Activated T-helper 2 cell treated with anti-CD3 and anti-CD28 coated beads, Interferon-gamma antibody, Interleukin-2, Interleukin-4, amounts not matched to agents 10 μg/mL and 5 μg/mL and 100 μg/mL, durations not matched to agents 14 hours and 24 hours and 36 hours (primary cell): ENCODE data around the gene DOK7. TPM values are rescaled to one million over a fixed set of nuclear protein-coding genes. Genes with fewer than 3 reads are reported as not detected.

ENCODE experiments used
- DNase-seq: peaks from one replicate; pipeline ENCODE4 v3.0.0; 2021; ENCODE audit warnings: low spot score
- H3K27ac Mint-ChIP-seq: one replicate; pipeline ENCODE4 v1.8.0; 2021; ENCODE audit warnings: mixed read lengths
- H3K27me3 Mint-ChIP-seq: one replicate; pipeline ENCODE4 v1.8.0; 2021; ENCODE audit warnings: low read depth, mixed read lengths
- H3K36me3 Mint-ChIP-seq: one replicate; pipeline ENCODE4 v1.8.0; 2021; ENCODE audit warnings: low read depth, mixed read lengths
- H3K4me1 Mint-ChIP-seq: one replicate; pipeline ENCODE4 v1.8.0; 2021; ENCODE audit warnings: low read depth, mixed read lengths
- H3K4me3 Mint-ChIP-seq: one replicate; pipeline ENCODE4 v1.8.0; 2021; ENCODE audit warnings: low read depth, mild to moderate bottlenecking, moderate library complexity, mixed read lengths
- H3K9me3 Mint-ChIP-seq: one replicate; pipeline ENCODE4 v1.8.0; 2021; ENCODE audit warnings: mixed read lengths
- intact Hi-C: fragments of 100-400 bp; cut with micrococcal nuclease; formaldehyde crosslinking; loops from one replicate; pipeline ENCODE4 v1.15.1; 2023
- total RNA-seq: library from RNA; stranded (reverse); gene quantifications from 2 replicates; pipeline ENCODE4 v1.2.3, GENCODE V29; 2022

DOK7 gene
- total RNA-seq, 1 donor from 2014 or later = not detected

GRCh38 chr4:3472411-3473141 lies 9.5 kb downstream of the DOK7 start:
- H3K9me3 Mint-ChIP-seq = no peaks in the 10 kb centered on the region
- H3K36me3 Mint-ChIP-seq = no peaks in the 10 kb centered on the region
- intact Hi-C loops = no loop called here

DNA sequence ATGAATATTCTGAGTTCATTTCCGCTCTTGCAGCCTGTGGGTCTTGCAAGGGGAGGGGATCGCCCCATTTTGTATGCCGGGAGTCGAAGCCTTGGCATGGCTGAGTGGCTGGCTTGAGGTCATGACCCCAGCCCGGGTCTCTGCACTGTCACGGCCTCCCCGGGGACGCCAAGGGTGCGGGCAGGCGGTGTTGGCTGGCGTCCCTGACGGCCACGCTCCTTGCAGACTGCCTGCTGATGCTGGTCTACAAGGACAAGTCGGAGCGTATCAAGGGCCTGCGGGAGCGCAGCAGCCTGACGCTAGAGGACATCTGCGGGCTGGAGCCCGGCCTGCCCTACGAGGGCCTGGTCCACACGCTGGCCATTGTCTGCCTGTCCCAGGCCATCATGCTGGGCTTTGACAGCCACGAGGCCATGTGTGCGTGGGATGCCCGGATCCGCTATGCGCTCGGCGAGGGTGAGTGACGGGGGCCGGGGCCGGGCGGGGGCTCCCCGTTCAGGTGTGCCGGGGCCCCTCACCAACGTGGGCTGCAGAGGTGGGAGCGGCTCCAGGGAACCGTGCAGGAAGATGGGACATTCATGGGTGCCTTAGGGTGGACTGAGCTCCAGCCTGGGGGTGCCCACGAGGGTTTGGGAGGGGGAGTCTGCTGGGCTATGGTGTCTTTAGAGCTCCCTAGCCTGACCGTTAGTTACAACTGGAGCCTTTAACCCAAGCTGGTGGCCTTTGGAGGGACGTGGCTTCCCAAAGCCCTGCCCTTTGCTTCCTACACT lies 10.3 kb downstream of the DOK7 start:
- H3K4me3 Mint-ChIP-seq = no peak overlapping the region

More at GRCh38 chr4:3472411-3473141, 9.5 kb downstream of the DOK7 start:
- Mint-ChIP-seq H3K27ac (no peak overlapping the region), H3K4me3 (no peak overlapping the region), H3K27me3 (no peaks in the 10 kb centered on the region), H3K4me1 (no peaks in the 10 kb centered on the region)
- no peak for DNase-seq

GRCh38 chr4:3473996-3474765 lies 11.1 kb downstream of the DOK7 start:
- no peak overlapping the region for H3K27ac Mint-ChIP-seq

More for the DNA sequence above, 10.3 kb downstream of the DOK7 start:
- DNase-seq = no peak
- intact Hi-C loops = no loop called here
- no peak overlapping the region for H3K27ac Mint-ChIP-seq
- H3K4me1 Mint-ChIP-seq = no peaks in the 10 kb centered on the region
- no peaks in the 10 kb centered on the region for H3K9me3 Mint-ChIP-seq
- H3K27me3 Mint-ChIP-seq = no peaks in the 10 kb centered on the region
- H3K36me3 Mint-ChIP-seq = no peaks in the 10 kb centered on the region

GRCh38 chr4:3475041-3475712 lies 12.1 kb downstream of the DOK7 start:
- Mint-ChIP-seq H3K4me3 (no peak overlapping the region), H3K9me3 (no peaks in the 10 kb centered on the region), H3K27me3 (no peaks in the 10 kb centered on the region), H3K36me3 (no peaks in the 10 kb centered on the region), H3K4me1 (no peaks in the 10 kb centered on the region), H3K27ac (no peak overlapping the region)
- no peak for DNase-seq
- intact Hi-C loops = no loop called here

More at GRCh38 chr4:3473996-3474765, 11.1 kb downstream of the DOK7 start:
- intact Hi-C loops = no loop called here
- no peaks in the 10 kb centered on the region for H3K36me3 Mint-ChIP-seq
- H3K9me3 Mint-ChIP-seq = no peaks in the 10 kb centered on the region
- no peaks in the 10 kb centered on the region for H3K4me1 Mint-ChIP-seq
- no peaks in the 10 kb centered on the region for H3K27me3 Mint-ChIP-seq
- no peak overlapping the region for H3K4me3 Mint-ChIP-seq
- no peak for DNase-seq

DNA sequence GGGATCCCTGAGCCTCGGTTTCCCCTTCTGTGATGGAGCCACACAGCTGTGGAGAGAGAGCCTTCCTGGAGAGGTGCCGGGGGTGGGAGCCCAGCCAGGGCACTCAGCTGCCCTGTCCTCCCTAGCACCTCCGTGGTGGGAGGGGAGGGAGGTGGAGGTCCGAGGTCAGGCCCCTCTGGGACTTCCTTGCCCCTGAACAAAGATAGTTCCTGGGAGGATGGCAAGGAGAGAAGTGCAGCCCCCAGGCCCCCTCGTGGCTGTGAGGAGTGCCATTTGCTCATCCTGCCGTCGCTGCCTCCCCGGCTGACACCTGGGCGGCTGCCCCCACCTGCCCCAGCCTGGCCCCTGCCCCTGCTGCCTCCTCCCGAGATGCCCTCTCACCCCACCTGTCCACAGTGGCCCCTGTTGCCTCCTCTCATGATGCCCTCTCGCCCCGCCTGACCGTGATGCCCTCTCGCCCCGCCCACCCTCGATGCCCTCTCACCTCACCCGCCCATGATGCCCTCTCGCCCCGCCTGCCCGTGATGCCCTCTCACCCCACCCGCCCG lies 12.7 kb downstream of the DOK7 start:
- no peak overlapping the region for H3K27ac Mint-ChIP-seq
- intact Hi-C loops = no loop called here
- no peaks in the 10 kb centered on the region for H3K9me3 Mint-ChIP-seq
- H3K27me3 Mint-ChIP-seq = peaks cover 2% of the 10 kb centered on the region
- no peaks in the 10 kb centered on the region for H3K4me1 Mint-ChIP-seq
- H3K4me3 Mint-ChIP-seq = no peak overlapping the region
- no peaks in the 10 kb centered on the region for H3K36me3 Mint-ChIP-seq
- no peak for DNase-seq

- DNase-seq = no peak
- H3K36me3 Mint-ChIP-seq = no peaks in the 10 kb centered on the region
- H3K4me3 Mint-ChIP-seq = no peak overlapping the region
- no peaks in the 10 kb centered on the region for H3K4me1 Mint-ChIP-seq
- H3K27me3 Mint-ChIP-seq = peaks cover 7% of the 10 kb centered on the region
- intact Hi-C loops = no loop called here
- no peaks in the 10 kb centered on the region for H3K9me3 Mint-ChIP-seq
- no peak overlapping the region for H3K27ac Mint-ChIP-seq
Measured at GRCh38 chr4:3476341-3476747, 13.2 kb downstream of the DOK7 start.

DNA sequence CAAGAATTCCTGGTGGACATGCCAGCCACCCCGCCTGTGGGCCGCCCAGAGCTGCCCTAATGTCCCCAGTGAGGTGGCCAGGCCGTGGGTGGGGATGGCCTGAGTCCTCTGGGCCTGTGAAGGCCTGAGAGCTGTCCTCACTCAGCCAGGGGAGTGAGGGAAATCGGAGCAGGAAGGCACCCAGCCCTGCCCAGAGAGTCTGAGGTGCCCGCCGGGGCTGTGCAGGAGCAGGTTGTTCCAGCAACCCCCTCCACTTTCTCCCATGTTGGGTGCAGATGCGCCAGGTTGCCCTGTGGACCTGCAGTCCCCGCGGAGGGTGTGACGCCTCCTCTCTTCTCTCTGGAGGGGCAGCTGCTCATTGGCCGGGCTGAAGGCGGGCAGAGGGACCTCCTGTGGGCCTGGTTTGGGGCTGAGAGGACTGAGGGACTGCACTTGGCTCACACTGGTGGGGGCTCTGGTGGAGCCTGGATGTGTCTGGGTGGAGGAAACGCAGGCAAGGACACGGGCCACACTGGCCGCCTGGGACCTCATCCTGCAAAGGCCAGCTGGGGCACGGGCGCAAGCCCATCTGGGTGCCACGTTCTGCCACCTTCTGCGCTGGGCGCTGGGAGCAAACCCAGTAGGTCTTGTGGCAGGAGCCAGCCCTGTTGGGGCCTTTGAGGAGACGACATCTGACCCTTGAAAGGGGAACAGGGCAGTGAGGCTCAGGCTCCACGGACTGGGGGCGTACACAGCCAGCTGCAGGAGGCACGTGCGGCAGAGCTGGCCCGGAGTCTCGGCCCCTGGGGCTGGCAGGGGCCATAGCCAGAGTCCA lies 14.0 kb downstream of the DOK7 start:
- peaks cover 13% of the 10 kb centered on the region for H3K27me3 Mint-ChIP-seq
- intact Hi-C loops = no loop called here
- no peak overlapping the region for H3K4me3 Mint-ChIP-seq
- no peaks in the 10 kb centered on the region for H3K4me1 Mint-ChIP-seq
- no peaks in the 10 kb centered on the region for H3K9me3 Mint-ChIP-seq
- H3K27ac Mint-ChIP-seq = no peak overlapping the region
- no peaks in the 10 kb centered on the region for H3K36me3 Mint-ChIP-seq
- DNase-seq = no peak

GRCh38 chr4:3477750-3478430 lies 14.8 kb downstream of the DOK7 start:
- Mint-ChIP-seq H3K27me3 (peaks cover 13% of the 10 kb centered on the region), H3K4me1 (no peaks in the 10 kb centered on the region), H3K4me3 (no peak overlapping the region), H3K27ac (no peak overlapping the region), H3K9me3 (no peaks in the 10 kb centered on the region), H3K36me3 (no peaks in the 10 kb centered on the region)
- no peak for DNase-seq
- intact Hi-C loops = no loop called here

DNA sequence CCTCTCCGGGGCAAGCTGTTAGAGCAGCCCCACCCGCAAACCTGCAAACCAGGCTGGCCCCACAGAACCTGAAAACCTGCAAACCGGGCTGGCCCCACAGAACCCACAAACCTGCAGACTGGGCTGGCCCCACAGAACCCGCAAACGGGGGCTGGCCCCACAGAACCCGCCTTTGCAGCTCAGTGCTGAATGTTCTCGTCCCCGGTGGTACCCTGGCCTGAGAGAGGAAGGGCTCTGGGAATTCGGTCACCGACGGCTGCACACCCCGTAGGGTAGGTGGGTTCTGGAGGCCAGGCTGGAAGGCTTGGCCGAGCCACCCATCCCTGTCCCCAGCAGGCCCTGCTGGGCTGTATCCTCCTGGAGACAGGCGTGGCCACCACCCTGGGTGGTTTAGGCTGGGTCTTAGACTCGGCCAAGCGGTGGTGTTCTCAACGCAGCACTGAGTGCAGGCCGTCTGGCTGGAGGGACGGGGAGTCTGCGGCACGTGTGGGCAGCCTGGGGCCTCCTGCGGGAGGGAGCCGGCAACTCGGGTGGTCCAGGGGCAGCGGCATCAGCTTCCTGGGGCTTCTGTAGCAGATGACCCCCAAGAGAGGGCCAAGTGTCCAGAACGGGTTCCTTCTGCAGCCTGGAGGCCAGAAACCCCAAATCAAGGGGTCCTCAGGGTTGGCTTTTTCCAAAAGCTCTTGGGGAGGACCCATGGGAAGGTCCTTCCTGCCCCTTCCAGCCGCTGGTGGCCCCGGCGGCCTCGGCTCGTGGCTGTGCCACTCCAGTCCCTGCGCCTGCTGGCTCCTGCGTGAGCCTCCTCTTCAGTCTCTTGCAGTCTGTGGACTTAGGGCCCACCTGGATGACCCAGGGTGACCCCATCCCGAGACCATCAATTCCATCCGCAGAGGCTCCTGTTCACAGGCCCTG lies 15.6 kb downstream of the DOK7 start:
- Mint-ChIP-seq H3K4me3 (no peak overlapping the region), H3K4me1 (no peaks in the 10 kb centered on the region), H3K9me3 (no peaks in the 10 kb centered on the region), H3K27me3 (peaks cover 13% of the 10 kb centered on the region), H3K36me3 (no peaks in the 10 kb centered on the region), H3K27ac (no peak overlapping the region)
- intact Hi-C loops = no loop called here
- DNase-seq = no peak

DNA sequence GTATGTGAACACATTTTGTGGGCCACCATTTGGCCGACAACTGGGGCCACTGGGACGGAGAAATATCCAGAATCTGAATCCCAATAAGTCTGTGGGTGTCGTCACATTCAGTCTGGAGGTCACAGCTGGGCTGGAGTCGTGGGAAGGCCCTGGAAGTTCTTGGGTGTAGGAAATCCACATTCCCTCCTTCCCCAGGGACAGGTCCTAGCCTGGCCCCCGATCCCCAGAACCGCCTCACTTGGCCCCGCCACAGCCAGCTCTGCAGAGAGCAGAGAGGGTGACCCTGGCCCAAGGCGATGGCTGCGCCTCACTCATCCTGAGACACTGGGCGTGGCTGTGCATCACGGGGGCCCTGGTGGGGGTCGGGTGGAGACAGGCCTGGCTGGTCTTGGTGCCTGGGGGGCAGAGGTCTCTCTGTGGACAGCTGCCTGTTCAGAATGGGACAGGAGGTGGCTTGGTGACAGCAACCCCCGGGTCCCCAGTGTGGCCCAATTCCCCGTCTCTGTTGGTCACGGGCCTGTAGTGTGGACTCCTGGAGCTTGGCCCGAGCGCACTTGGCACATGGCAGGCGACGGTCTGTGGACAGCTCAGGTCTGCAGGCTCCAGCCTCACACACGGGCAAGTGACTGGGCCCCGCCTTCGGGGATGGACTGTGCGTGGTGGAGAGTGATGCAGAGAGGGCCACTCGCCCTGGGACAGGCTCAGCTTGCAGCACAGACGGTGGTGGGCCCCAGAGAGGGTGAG lies 16.4 kb downstream of the DOK7 start:
- intact Hi-C loops = loop anchor here (1.0 kb wide), 1 partner anchor 133 kb away; no protein-coding TSS in a partner anchor
- H3K27me3 Mint-ChIP-seq = peaks cover 16% of the 10 kb centered on the region
- H3K36me3 Mint-ChIP-seq = no peaks in the 10 kb centered on the region
- no peaks in the 10 kb centered on the region for H3K9me3 Mint-ChIP-seq
- H3K27ac Mint-ChIP-seq = no peak overlapping the region
- no peak for DNase-seq
- no peak overlapping the region for H3K4me3 Mint-ChIP-seq
- no peaks in the 10 kb centered on the region for H3K4me1 Mint-ChIP-seq
